Measurements from ENCODE around the gene MORN3.
"Not testable (repeated sequence)": the region's sequence is repeated elsewhere in the genome, so short reads cannot be mapped to it uniquely, and the experiment has no call there.

MORN3 gene

GRCh38 chr12:121669521-121669900 lies at the start of gene MORN3:
Gene MORN3 (minus strand): TSS chr12:121669654. CDS start chr12:121669483, 171 bp downstream.
- no peak for DNase-seq

GRCh38 chr12:121718653-121719239 lies 49.3 kb upstream of the MORN3 start:
- no peak for DNase-seq

- no peak for DNase-seq
Measured at GRCh38 chr12:121717041-121717699, 47.7 kb upstream of the MORN3 start.

- no peak for DNase-seq
Measured at GRCh38 chr12:121715862-121716435, 46.5 kb upstream of the MORN3 start.

- DNase-seq: not testable (repeated sequence)
Measured at GRCh38 chr12:121715055-121715454, 45.6 kb upstream of the MORN3 start.

- no peak for DNase-seq
Measured at GRCh38 chr12:121713793-121714192, 44.3 kb upstream of the MORN3 start.

GRCh38 chr12:121713257-121713777 lies 43.9 kb upstream of the MORN3 start:
- no peak for DNase-seq

- DNase-seq: peak; percentile 80
Measured at GRCh38 chr12:121712461-121713256, 43.2 kb upstream of the MORN3 start, which contains the start of gene TMEM120B. Gene TMEM120B (plus strand): TSS chr12:121712752. CDS start chr12:121712896, 144 bp downstream.

GRCh38 chr12:121712190-121712460 lies 42.7 kb upstream of the MORN3 start:
- DNase-seq: peak; percentile 48

GRCh38 chr12:121711361-121712189 lies 42.1 kb upstream of the MORN3 start:
- no peak for DNase-seq

- no peak for DNase-seq
Measured at GRCh38 chr12:121709478-121709961, 40.1 kb upstream of the MORN3 start.

GRCh38 chr12:121709064-121709424 lies 39.6 kb upstream of the MORN3 start:
- not testable (repeated sequence) for DNase-seq

- no peak for DNase-seq
Measured at GRCh38 chr12:121708313-121709063, 39.0 kb upstream of the MORN3 start.

GRCh38 chr12:121705514-121705913 lies 36.1 kb upstream of the MORN3 start:
- DNase-seq: no peak

- no peak for DNase-seq
Measured at GRCh38 chr12:121702944-121703343, 33.5 kb upstream of the MORN3 start.

GRCh38 chr12:121701667-121702277 lies 32.3 kb upstream of the MORN3 start:
- no peak for DNase-seq

GRCh38 chr12:121697861-121698260 lies 28.4 kb upstream of the MORN3 start:
- DNase-seq: not testable (repeated sequence)

- DNase-seq: peak; percentile 56
Measured at GRCh38 chr12:121697093-121697698, 27.7 kb upstream of the MORN3 start.

- no peak for DNase-seq
Measured at GRCh38 chr12:121693155-121693687, 23.8 kb upstream of the MORN3 start.

GRCh38 chr12:121692744-121693143 lies 23.3 kb upstream of the MORN3 start:
- not testable (repeated sequence) for DNase-seq
